ENCODE measurements around the gene NKAIN2.
"Not testable (repeated sequence)": the region's sequence is repeated elsewhere in the genome, so short reads cannot be mapped to it uniquely, and the experiment has no call there.

Gene NKAIN2

DNA sequence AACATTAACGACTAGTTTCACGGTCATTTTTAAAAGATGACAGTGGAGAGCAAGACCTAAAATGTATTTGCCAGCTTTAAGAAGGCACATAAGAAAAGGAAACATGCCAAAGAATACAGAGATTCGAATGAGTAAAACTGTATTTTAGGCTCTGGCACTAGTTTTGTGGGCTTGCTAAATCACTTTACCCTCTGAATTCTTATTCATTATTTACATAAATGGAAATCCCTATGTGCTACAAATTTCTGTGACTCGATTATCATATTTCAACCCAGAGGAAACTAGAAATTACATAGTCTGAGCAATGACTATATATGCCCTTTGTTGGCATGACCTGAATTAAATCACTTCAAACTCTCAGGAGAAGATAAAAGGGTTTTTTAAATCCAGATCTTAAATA is 716.8 kb downstream of the NKAIN2 start:
- DNase-seq (ENCODE audit: extremely low spot score, insufficient read length, low read depth) (no peak), FAIRE-seq (no peak)

DNA sequence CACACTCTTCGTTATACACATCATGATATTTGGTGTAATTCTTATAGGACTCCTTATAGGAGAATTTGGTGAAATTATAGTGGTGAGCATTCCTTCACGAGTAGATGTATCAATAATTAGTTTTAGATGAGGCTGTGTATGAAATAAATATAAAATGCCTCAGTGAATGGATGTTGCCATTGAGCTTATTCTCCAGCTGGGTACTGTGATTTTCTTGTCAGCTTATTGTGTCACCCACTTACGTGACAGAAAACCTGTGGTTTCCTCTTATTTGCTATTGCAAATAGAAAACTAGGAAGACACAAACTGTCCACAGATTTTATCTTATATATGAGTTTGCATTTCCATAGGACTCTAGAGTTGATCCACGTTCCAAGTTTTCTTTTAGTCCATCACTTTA is 718.7 kb downstream of the NKAIN2 start:
- no peak for FAIRE-seq
- DNase-seq (ENCODE audit: extremely low spot score, insufficient read length, low read depth), result no peak

DNA sequence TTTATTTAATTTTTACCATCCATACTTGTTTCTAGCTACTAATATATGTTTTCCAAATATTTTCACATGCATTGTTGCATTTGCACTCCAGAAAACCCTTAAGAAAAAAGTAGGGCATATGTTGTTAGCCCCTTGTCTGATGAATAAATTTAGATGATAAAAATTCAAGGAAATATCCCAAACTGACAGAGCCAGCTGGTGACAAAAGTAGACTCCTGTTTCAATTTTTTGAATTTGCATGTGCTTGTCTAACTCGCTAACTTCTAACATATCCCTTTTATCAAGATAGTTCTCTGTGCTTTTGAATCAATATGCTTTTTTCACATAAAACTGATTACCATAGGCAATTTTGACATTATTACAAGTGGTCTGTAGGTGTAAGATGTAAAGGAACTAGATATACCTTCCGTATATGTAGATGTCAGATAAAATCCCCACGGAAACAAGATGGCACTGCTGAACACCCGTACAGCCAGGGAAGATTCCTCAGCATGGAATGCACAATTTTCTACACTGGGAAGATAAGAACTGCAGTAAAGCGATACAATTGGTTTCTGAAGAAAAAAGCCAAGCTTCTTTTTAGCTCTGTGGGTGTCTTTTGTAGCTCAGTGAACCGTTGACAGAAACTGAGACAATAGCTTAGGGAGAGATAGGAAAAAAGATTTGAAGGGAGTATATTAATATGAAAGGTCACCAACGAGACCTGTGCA is 721.0 kb downstream of the NKAIN2 start:
- DNase-seq (ENCODE audit: extremely low spot score, insufficient read length, low read depth) (no peak), FAIRE-seq (no peak)

DNA sequence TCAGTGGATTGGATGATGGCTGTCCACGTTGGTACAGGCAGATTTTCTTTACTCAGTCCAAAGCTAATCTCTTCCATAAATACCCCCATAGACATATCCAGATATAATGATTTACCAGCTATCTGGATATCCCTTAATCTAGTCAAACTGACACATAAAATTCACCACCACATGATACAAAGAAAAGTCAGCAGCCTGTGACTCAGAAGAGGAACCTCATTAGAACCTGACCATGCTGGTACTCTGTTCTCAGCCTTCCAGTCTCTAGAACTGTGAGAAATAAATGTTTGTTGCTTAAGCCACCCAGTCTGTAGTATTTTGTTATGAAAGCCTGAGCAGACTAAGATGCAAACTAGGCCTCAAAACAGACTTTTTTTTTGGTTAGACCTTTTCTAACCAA is 727.3 kb downstream of the NKAIN2 start:
- FAIRE-seq (no peak), DNase-seq (ENCODE audit: extremely low spot score, insufficient read length, low read depth) (no peak)

DNA sequence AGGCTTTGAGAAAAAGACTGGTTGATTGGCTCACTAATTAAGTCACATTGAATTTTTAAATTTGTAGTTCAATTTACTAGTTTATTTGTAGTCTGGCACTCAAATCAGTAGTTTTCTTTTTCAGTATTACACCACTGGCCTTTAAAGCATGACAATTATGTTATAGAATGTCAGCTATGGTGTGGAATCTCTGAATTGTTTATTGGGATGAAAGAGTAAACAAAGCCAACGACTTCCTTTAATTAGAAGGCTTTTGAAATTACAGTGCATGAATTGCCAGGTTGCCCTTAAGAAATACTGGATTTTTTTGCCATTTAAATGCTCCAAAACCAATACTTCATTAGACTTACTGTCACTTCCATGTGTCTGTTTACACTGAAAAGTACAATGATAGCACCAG is 731.6 kb downstream of the NKAIN2 start:
- FAIRE-seq (no peak), DNase-seq (ENCODE audit: extremely low spot score, insufficient read length, low read depth) (no peak)

DNA sequence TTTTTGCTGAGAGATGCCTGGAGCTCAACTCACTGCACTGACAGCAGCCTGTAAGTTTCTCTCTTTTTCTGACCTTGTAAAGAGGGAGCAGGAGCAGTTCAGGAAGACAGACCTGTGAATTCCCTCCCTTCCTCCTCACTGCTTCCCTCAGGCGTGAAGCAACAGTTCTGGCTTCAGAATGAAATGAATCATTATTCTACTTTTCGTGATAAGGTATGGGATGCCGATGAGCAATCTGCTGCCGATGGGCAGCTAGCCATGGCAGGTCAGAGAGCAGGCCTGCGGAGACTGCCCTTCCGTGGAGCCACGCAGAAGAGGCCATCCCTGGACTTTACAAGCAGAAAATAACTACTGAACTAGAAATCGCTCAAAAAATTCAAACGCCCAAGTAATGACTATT is 732.1 kb downstream of the NKAIN2 start:
- FAIRE-seq (no peak), DNase-seq (ENCODE audit: extremely low spot score, insufficient read length, low read depth) (no peak)

DNA sequence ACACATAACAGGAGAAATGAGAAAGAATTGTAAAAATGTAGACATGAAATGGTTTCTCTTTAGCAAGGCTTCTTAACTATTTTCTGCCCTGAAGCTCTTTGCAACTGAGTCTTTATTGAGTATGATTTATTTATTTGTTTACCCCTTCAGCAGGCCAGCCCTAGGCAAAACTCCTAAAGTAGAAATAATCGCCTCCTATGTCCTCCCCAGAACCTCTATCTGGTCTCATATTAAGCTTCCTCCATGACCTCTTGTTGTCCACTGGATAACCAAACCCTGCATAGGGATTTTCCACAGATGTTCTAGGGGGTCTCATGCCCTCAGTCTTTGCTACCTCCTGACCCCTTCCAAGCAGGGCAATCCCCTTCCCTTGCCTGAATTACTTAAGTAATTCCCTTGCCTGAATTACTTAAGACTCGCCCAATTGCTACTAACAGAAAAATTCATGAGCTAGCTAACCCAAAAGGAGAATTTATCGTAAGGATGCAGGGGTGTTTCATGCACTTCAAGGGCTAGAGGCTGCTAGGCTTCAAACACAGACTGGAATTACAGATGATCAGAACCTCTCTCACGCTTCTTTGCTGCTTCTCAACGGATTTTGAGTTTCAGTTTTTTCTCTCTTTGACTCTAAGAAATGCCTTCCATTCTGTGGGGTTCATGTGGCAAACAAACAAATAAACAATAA is 732.6 kb downstream of the NKAIN2 start:
- no peak for FAIRE-seq
- DNase-seq (ENCODE audit: extremely low spot score, insufficient read length, low read depth), result no peak

DNA sequence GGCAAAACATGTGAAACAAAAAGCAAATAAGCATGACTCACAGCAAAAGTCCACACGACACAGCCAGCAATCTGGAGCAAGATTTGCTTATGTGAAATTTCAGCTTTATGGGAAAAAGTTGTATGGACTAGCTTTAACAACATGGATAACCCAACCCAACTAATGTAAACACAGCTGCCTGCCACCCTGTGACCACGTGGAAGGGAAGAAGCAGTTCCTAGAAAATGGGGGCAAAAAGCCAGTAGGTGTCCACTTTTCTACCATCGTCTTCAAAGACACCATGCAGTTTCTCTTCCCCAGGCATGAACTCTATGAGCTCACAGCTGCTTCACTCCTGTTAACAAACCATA is 733.2 kb downstream of the NKAIN2 start:
- no peak for DNase-seq (ENCODE audit: extremely low spot score, insufficient read length, low read depth)
- no peak for FAIRE-seq

DNA sequence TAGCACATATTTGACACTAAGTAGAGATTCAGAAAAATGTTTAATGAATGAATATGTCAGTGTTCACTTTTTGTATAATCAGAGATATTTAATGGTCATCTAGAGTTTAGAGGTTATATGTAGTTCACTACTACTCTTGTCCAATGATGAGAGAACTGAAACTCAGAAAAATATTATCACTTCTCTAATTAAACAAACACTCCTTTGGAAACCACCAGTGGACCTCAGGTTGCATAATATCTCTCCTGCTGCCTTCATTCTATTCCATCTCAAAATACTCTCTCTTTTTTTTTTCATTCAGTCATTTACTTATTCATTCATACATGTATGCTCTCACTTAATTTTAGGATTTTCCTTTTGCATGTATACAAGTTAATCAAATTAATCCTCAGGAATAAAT is 735.4 kb downstream of the NKAIN2 start:
- FAIRE-seq, result no peak

DNA sequence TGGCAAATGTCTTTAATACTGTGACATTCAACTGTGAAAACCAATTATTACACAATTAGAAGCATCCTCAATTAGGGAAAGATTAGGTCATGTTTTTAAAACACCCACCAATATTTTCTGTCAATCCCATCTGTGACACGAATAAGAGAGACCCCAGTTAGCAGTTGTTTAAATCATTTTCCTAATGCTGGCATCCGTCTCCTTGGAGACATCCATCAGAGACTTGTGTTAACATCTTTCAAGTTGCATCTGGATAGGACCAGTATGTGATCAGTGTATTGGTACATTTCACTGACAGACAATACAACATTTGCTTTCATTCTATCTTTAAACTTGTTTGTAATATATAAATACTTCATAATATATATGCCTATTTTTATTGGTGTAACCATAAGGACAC is 737.9 kb downstream of the NKAIN2 start:
- no peak for DNase-seq (ENCODE audit: extremely low spot score, insufficient read length, low read depth)
- FAIRE-seq, result no peak

More for the DNA sequence above, 735.4 kb downstream of the NKAIN2 start:
- DNase-seq (ENCODE audit: extremely low spot score, insufficient read length, low read depth), result no peak

DNA sequence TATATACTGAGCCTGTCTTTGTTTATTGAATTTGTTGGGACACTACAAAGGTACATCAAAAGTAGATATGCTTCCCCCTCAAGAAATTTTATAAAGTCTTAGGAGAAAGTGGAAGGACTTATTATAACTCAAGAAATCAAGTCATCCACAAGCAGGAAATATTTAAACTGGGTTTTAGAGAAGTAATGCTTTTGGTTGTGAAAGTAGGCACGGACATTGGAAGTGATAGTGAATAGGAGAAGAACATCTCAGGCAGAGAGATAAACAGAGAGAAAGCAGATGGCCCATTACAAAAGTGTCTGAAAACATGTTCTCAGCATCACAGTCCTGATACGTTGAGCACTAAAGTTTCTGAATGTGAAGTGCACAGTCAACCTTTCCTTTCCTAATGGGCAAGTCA is 742.9 kb downstream of the NKAIN2 start:
- FAIRE-seq, result no peak

DNA sequence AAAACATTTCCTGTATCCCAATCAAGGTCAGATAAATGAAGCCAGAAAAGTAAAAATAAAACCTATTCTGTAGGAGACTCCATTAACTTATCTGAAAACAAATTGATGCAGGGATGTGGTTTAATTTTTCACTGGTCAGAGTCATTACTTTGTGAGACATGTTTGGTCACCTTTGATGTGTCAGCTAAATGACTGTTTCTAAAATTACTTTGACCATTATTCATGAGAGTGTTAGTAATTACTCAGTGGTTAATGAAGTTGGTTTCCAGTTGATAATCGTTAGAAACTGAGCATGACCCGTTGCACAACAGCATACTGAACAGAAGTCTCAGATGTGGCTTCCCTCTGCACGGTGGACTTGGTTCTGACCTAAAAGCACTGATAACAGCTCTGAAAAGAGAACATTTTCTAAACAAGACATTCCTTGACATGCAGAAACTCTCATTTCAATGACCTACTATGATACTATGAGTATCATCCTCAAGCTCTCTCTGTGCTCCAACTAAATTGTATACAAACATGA is 748.1 kb downstream of the NKAIN2 start:
- FAIRE-seq (no peak), DNase-seq (ENCODE audit: extremely low spot score, insufficient read length, low read depth) (no peak)

More for the DNA sequence above, 742.9 kb downstream of the NKAIN2 start:
- no peak for DNase-seq (ENCODE audit: extremely low spot score, insufficient read length, low read depth)

DNA sequence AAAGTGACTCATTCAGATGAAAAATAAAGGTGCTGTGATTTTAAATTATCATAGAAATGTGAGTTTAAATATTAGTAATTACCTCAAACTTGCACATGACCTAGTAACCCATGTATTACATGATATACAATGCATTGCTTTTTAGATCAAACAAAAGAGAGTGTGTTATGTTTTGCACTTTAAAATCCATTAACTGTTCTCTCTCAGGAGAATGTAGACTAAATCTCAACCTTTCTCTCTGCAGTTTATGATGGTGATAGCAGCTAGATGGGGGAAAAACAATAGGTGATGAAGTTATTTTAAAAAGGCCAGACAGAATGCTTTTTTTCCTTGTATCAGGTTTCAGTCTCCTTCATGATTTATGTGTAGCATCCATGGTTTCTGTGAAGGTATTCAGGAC is 754.2 kb downstream of the NKAIN2 start:
- FAIRE-seq, result no peak
- no peak for DNase-seq (ENCODE audit: extremely low spot score, insufficient read length, low read depth)

DNA sequence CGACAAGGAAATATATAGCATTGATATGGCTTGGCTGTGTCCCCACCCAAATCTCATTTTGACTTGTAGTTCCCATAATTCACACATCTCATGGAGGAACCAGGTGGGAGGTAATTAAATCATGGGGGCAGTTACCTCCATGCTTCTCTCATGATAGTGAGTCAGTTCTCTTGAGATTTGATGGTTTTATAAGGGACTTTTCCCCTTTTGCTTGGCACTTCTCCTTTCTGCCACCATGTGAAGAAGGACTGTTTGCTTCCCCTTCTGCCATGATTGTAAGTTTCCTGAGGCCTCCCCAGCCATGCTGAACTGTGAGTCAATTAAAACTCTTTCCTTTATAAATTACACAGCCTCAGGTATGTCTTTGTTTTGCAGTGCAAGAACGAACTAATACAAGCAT is 756.4 kb downstream of the NKAIN2 start:
- not testable (repeated sequence) for FAIRE-seq; DNase-seq (ENCODE audit: extremely low spot score, insufficient read length, low read depth)

DNA sequence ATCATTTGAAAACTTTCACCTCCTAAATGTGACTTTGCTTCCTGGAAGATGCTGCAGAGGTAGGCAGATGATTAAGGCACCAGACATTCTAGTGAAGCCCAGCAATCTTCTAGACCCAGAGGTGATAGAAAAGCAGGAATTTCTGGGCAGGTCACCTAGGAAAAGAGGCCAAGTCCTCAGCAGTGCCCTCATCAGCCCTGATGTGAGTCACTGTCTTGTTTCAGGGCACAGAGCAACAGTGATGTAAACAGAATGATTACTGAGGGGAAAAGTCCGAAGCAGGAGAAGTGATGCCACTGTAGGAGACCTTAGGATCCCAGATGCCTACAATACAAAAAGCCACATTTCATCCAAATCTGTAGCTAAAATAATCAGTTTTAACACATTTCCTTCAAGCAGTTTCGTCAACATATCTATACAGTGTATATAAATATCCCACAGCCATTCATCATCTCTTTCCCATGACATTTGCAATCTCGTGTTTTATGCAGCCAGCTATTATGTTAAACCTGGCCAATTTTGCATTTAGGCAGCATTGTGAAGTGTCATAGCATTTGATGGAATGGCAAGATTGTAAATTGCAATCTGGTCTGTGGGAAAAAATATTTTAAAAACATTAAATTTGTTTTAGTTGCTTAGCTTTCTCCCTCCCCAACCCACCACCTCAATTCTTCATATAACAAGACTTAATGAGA is 757.4 kb downstream of the NKAIN2 start:
- FAIRE-seq, result no peak
- no peak for DNase-seq (ENCODE audit: extremely low spot score, insufficient read length, low read depth)

DNA sequence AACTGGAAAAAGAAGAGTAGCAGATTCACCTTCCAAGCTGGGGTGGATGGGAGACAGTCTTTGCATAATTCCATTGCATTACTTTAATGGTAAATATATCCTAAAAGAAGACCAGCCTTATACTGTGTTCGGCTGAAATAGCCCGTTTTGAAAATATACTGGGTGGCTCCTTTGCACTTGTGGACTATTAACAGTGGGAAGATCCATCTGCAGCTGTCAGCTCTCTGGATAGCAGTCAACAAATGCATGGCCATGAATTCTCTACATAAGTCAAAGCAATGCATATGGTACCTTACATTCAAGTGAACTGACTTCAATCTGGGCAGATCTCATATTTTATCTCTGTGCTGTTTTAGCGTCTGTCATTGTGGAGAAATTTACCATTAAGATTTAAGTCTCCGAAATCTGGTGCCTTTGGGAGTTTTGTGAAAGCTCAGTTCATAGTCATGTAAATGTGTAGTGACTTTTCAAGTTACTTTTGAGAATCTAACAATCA is 758.0 kb downstream of the NKAIN2 start:
- FAIRE-seq, result no peak
- DNase-seq (ENCODE audit: extremely low spot score, insufficient read length, low read depth), result no peak

DNA sequence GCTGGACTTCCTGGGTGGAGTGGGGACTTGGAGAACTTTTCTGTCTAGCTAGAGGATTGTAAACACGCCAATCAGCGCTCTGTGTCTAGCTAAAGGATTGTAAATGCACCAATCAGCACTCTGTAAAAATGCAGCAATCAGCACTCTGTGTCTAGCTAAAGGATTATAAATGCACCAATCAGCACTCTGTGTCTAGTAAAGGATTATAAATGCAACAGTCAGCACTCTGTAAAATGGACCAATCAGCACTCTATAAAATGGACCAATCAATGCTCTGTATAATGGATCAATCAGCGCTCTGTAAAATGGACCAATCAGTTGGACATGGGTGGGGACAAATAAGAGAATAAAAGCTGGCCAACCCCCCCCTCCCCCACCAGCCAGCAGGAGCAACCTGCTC is 760.5 kb downstream of the NKAIN2 start:
- not testable (repeated sequence) for DNase-seq (ENCODE audit: extremely low spot score, insufficient read length, low read depth); FAIRE-seq

DNA sequence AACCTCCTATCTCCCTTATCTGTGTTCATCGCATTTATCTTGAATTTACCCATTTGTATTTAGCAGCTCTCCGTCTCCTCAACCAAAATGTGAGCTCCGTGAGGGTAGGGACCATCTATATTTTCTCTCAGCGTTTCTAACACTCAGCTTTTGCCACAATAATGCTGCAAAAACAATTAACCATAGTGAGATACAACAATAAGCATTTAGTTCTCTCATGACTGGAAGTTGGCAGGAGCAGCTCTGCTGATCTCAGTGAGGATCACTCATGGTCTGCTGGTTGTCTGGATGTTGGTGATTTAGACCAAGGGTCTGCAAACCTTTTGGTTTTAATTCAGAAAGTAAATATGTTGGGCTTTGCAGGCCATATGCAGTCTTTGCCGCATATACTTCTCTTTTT is 763.7 kb downstream of the NKAIN2 start:
- DNase-seq (ENCODE audit: extremely low spot score, insufficient read length, low read depth), result no peak
- FAIRE-seq, result no peak

DNA sequence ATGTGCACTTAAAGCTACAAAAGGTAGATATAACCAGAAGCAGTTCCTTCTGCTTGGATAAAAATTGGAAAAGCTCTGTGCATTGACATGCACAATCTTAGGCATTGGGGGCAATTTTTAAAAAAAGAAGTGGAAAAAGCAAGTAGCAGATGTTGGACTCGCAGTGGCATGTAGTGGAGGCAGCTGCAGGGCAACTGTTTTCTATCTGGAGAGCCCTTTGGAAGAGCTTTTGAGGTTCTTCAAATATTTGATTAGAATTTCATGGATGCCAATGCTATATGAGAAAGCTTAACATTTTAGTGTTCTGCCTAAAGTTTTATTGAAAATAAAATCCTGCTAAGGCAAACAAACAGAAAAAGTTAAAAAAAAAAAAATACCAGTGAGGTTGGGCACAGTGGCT is 770.3 kb downstream of the NKAIN2 start:
- FAIRE-seq, result no peak
- DNase-seq (ENCODE audit: extremely low spot score, insufficient read length, low read depth), result no peak

DNA sequence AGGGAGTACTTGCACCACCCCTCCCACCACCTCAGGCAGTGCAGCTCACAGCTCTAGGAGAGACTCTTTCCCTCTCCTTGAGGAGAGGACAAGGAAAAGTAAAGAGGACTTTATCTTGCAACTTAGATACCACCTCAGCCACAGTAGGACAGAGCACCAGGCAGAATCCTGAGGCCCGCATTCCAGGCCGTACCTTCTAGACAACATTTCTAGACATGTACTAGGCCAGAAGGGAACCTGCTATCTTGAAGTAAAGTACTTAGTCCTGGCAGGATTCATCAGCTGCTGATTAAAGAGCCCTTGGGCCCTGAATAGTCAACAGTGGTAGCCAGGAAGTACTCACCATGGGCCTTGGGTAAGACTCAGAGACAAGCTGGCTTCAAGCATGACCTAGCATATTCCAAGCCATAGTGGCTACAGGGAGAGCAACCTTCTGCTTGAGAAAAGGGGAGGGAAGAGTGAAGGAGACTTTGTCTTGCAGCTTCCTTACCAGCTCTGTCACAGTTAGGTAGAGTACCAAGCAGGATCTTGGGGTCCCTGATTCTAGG is 774.1 kb downstream of the NKAIN2 start:
- no peak for DNase-seq (ENCODE audit: extremely low spot score, insufficient read length, low read depth)
- FAIRE-seq, result no peak

DNA sequence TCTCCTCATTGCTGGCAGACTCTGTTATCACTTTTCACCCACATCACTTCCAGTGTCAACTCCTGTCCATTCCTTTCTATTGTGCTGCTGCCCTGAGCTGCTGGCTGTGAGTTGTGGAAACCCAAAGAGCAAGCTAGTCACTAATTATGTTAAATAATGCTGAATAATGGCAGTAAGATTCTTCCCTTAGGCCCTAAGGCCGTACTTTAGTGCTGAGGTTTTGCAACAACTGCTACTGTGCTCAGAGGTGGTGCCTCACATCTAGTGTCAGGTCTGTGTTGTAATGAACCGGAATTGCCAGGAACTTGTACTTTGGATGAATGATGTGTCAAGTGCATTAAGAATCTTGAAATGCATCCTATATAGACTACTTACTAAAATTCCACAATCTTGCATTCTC is 786.3 kb downstream of the NKAIN2 start:
- FAIRE-seq (no peak), DNase-seq (ENCODE audit: extremely low spot score, insufficient read length, low read depth) (no peak)
